HFF-Myc (cell line): ENCODE measurements around the gene CHRNA9.

Experiments used
- DNase-seq: peaks from one replicate; pipeline ENCODE4 v3.0.0-alpha.2; 2011; ENCODE audit warnings: low read depth; ENCODE audit errors: extremely low read depth
- H3K4me3 ChIP-seq: replicated peaks from 2 replicates; pipeline ENCODE4 v1.5.1; 2011; ENCODE audit warnings: low read depth, mild to moderate bottlenecking, control low read depth, low read length
- CTCF ChIP-seq: IDR thresholded peaks from 2 replicates; pipeline ENCODE4 v1.5.1; 2012; ENCODE audit warnings: mild to moderate bottlenecking, low read depth, low read length, control low read depth; ENCODE audit errors: missing control alignments

The CHRNA9 gene

DNA sequence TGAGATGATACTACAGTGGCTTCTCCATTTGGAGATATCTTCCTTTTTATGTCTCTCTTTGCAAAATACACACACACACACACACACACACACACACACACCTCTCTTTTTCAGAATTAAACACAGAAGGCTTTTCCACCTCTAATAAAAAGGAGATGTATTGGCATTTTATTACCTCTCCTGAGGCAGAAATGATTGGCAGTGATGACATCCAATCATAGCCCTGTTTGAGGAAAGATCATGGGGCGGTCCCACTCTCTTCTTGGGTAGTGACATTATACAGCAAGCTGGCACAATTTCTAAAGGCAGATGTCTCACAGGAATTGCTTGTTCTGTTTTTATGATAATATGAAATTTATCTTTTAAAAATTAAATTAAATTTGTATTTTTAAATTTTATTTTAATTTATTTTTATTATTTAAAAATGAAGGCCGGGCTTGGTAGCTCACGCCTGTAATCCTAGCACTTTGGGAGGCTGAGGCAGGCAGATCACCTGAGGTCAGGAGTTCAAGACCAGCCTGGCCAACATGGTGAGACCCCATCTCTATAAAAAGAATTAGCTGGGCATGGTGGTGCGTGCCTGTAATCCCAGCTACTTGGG lies 15.6 kb downstream of the CHRNA9 start:
- no peak for DNase-seq
- no peak overlapping the region for H3K4me3 ChIP-seq
- TF ChIP-seq CTCF = no peak

GRCh38 chr4:40354158-40354557 lies 19.0 kb downstream of the CHRNA9 start:
- no peak overlapping the region for H3K4me3 ChIP-seq
- DNase-seq = no peak
- TF ChIP-seq CTCF = no peak

GRCh38 chr4:40355131-40355530 lies 20.0 kb downstream of the CHRNA9 start:
- no peak for TF ChIP-seq CTCF
- H3K4me3 ChIP-seq = no peak overlapping the region
- no peak for DNase-seq

- no peak overlapping the region for H3K4me3 ChIP-seq
- no peak for TF ChIP-seq CTCF
- no peak for DNase-seq
Measured at GRCh38 chr4:40357738-40358137, 22.6 kb downstream of the CHRNA9 start.

DNA sequence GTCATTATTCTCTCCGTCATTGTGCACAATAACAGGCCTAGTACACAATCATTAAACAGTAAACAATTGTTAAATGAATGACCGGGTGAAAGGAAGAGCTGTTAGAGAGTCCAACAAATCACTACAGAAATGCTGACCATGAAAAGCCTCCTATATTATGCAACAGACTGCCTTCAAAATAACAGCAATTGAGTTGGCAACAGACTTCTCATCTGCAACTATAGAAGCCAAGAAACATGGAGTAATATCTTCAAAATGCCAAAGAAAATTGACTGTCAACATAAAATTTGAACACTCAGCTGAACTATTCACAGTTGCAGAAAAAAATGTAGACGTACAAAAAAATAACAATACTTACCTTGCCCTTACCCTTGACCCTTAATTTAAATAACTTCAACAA lies 26.2 kb downstream of the CHRNA9 start:
- no peak overlapping the region for H3K4me3 ChIP-seq
- DNase-seq = no peak
- no peak for TF ChIP-seq CTCF

DNA sequence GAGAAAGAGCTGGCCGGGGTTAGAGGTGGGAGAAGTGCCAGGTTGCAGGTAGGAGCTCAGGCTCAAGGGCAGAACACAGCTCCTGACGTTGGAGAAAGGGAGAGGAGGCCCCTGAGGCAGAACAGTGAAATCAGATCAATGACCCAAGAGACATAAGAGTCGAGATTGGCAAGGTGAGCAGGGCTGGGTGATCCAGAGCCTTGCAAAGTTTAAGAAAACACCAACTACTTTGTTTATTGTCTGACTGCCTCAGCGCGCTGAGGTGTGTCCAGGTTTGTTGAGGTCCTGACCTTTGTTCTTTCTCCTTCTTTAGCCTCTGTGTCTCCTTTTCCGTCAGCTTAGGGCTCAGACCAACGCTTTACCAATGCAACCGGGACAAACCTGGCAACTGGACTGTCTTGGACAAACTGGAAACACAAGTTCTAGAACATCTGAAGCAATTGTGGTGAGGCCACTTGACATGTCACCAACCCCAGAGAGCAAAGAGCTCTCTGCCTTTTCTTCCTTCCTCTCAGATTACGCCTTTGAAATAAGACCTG lies 28.3 kb downstream of the CHRNA9 start:
- no peak for DNase-seq
- H3K4me3 ChIP-seq = no peak overlapping the region
- no peak for TF ChIP-seq CTCF

DNA sequence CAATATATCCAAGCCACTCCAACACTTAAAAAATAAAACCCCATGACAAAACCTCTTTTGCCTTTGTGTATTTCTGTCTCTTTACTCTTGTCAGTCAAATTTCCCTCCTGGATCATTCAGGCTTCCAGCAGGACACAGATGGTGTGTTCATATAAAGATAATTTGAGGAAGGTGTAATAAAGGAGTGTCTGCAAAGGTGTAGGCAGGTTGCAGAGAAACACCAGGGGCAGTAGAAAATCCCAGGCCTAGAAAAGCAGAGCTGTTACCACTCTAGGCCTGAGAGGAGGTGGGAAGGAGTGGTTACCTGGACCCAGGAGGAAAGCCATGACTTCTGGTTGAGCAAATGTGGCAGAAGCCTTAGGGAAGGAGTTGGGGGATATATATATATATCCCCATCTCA lies 28.8 kb downstream of the CHRNA9 start:
- no peak for DNase-seq
- no peak overlapping the region for H3K4me3 ChIP-seq
- TF ChIP-seq CTCF = no peak
